Measurements from ENCODE around the gene RGS17.
"Not testable (repeated sequence)": the region's sequence is repeated elsewhere in the genome, so short reads cannot be mapped to it uniquely, and the experiment has no call there.

RGS17 gene, protein sequence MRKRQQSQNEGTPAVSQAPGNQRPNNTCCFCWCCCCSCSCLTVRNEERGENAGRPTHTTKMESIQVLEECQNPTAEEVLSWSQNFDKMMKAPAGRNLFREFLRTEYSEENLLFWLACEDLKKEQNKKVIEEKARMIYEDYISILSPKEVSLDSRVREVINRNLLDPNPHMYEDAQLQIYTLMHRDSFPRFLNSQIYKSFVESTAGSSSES

DNA sequence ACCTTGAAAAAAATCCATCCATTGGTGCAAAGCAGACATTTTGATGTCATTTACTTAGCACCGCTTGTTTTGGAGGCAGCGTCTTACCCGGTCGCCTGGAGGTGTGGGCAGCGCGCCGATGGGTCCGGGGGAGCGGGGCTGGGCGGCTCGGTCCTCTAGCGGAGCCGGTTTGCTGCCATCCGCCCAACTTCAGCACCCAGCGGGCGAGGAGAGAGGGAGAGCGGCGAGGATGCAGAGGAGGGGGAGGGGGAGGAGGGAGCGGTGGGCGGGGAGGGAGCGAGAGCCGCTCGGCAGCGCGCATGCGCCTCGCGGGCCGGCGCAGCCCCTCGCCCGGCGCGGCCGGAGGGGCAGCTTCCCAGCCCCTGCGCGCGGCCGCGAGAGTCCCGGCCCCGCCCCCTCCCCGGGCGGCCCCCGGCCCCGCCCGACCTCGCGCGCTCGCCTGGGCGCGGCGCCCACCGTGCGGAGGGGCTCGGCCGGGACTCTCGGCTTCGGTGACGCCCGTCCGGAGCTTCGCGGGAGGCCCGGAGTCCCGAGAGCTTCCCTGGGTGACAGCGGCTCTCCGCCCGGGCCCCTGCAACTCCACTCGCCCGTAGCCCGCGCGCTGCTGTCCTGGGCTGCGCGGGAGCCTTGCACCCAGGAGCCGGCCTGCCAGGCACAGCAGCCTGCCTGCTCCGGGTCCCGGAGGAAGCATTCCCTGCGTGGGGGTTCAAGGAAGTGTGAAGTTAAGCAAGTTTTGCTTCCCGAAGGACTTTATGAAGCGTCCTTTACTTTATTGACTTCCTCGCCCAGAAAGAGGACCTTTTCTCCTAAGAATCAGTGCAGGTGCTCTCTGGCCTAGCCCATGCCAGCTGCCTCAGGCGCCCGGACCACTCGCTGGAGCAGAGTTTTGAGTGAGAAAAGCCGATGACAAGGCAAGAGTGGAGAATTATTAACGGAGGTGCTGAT lies at the start of gene RGS17:
RGS17 (minus strand) TSS at position 246 of the 945 bp plus-strand sequence. CDS start 87,264 bp downstream, outside the sequence.
- DNase-seq (ENCODE audit: low spot score), result peak; percentile 9

GRCh38 chr6:153172815-153173214 lies 41.7 kb upstream of the RGS17 start:
- no peak for DNase-seq (ENCODE audit: low spot score)

- DNase-seq (ENCODE audit: low spot score), result no peak
Observed at GRCh38 chr6:153170511-153170910, 39.4 kb upstream of the RGS17 start.

DNA sequence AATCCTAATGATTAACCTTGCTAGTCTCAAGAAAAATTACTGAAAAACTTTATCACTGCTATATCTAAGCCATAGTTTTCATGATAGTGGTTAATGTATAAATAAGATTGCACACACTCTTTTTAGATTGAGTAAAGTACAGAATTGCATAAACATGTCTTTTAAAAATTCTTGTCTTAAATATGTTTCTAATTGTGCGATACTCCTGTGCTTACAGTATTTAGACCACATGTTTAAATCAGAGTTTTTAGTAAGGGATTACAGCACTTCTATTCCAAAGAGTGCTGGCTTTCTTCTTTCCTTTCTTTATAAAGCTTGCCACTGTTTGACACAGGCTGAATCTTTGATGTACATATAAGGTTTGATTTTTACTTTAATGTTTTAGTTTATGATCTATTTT lies 36.8 kb upstream of the RGS17 start:
- no peak for DNase-seq (ENCODE audit: low spot score)

- no peak for DNase-seq (ENCODE audit: low spot score)
Observed at GRCh38 chr6:153167061-153167891, 36.2 kb upstream of the RGS17 start.

- no peak for DNase-seq (ENCODE audit: low spot score)
Observed at GRCh38 chr6:153162646-153163045, 31.6 kb upstream of the RGS17 start.

DNA sequence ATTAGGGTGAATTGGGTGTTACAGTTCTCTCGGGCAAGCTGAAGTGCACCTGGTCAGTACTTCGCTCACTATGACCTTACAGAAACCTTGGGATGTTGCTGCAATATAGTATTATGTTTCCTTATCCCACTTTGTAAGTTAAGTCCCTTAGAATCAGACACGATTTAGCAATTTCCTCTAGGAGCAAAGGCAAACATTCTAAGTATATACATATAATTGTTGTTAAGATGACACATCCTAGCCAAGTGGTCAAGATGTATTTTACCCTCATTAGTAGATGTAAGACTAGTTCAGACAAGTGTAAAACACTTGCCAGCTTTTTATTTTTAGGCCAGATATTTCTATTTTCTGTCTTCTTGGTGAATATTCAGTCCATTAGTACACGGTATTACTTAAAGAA lies 31.1 kb upstream of the RGS17 start:
- no peak for DNase-seq (ENCODE audit: low spot score)

- no peak for DNase-seq (ENCODE audit: low spot score)
Observed at GRCh38 chr6:153160221-153160620, 29.1 kb upstream of the RGS17 start.

DNA sequence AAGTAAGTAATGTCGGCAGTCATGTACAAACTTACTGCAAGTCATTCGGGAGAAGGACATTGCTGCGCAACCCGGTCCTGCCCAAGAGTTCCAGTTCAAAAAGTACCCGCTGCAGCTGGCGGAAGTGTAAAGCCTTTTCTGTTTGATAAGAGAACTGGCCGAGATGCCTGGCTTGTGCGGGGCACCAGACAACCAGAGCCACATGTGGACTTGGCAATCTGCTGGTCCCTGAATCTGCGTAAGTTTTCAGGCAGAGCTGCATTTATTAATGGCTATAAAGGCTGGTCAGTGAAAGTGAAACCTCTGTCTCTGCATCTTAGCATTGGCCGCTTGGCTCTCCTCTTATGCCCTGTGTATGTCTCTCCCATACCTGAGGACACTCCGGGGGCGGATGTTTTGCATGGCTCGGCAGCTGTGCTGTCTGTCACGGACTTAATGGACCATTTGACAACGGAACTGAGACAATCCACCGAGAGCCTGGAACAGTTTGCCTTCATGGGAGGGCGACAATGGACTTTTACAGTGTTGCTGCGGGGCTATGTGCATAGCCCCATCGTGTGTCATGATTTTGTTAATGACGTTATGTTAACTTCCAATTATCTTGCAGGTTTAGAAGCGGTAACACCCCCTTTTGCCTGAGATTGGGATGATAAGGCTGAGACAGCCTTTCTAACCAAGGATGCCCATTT lies 19.8 kb upstream of the RGS17 start:
- no peak for DNase-seq (ENCODE audit: low spot score)

GRCh38 chr6:153150371-153150751 lies 19.3 kb upstream of the RGS17 start:
- no peak for DNase-seq (ENCODE audit: low spot score)

- DNase-seq (ENCODE audit: low spot score), result no peak
Observed at GRCh38 chr6:153149891-153150290, 18.8 kb upstream of the RGS17 start.

DNA sequence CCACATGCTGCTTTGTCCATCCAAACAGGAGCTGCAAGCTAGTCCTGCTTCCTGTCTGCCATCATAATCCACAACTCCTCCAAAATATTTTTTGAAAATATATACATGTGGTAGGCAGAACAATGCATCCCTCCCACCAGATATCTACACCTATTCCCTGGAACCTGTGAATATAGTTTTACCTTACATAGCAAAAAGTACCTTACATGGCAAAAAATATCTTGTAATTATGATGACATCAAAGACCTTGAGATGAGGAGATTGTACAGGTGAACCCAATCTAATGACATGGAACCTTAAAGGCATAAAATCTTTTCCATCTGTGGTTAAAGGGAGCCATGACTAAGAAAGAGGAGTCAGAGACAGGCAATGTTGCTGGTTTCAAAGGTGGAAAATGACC lies 15.3 kb upstream of the RGS17 start:
- no peak for DNase-seq (ENCODE audit: low spot score)

DNA sequence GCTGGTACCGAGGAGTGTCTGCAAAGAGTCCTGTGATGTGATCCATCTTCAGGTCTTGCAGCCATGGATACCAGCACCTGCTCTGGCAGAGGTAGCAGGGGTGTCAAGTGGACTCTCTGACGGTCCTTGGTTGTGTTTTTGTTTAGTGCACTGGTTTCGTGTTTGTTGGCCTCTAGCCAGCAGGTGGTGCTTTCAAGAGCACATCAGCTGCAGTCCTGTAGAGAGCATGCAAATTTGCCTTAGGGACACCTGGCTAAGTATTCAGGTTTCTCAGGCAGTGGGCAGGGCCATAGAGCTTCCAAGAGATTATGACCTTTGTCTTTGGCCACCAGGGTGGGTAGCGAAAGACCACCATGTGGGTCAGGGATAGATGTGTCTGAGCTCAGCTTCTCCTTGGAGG lies 14.5 kb upstream of the RGS17 start:
- no peak for DNase-seq (ENCODE audit: low spot score)

DNA sequence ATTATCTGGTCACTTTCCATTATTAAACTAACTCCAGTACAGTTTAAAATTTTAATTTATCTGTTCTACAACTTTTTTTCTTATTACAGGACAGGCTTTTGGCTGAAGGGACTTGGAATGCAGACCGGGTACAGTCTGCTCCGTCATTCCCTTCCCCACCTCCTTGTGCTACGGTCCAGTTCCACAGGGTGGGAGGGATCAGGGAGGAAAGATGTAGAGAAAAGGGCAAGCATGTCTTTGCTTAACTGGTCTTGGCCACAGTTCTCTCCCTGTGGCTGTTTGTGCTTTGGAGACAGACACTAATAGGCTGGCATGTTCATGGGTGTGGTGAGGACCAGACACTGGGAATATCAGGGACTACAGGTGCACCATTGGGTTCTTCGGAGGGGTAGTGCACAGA lies 12.1 kb upstream of the RGS17 start:
- DNase-seq (ENCODE audit: low spot score), result no peak

DNA sequence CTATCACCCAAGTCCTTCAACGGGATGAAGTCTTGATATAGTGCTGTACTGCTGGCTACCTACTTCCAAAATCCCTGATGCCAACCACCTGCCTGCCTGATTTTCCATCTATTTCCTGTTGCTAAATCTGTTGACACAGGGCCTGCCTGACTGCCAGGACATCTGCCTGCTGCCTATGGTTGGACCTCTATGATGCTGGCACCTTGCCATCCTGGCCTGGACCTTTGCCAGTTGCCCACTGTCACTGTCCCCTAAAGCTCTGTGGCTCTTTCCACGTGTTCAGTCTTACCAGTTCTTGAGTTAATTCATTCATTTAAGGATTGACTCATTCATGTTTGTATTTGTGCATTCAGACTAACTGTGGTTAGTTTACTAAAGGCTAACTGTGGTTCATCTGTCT lies 9.2 kb upstream of the RGS17 start:
- DNase-seq (ENCODE audit: low spot score), result no peak

- DNase-seq (ENCODE audit: low spot score), result no peak
Observed at GRCh38 chr6:153138930-153139329, 7.8 kb upstream of the RGS17 start.

DNA sequence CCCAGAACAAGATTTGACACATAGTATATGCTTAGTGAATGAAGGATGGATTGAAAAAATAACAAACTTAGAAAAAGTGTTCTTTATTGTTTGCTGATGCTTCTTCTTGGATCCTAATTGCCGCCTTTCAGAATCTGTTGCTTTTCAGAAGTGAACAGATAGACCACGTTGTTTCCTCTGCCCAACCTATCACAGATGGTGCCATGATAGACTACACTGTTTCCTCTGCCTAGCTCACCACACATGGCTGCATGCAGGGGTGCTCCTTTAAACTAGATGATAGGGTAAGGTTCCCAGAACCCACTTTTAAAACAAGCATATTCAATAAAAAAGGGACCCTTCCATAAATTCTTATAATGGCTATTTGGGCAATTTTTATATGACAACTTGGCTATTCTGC lies 4.6 kb upstream of the RGS17 start:
- no peak for DNase-seq (ENCODE audit: low spot score)

GRCh38 chr6:153133667-153134066 lies 2.6 kb upstream of the RGS17 start:
- not testable (repeated sequence) for DNase-seq (ENCODE audit: low spot score)

GRCh38 chr6:153130515-153131036 lies 506 bp downstream of the RGS17 start:
- DNase-seq (ENCODE audit: low spot score), result no peak

DNA sequence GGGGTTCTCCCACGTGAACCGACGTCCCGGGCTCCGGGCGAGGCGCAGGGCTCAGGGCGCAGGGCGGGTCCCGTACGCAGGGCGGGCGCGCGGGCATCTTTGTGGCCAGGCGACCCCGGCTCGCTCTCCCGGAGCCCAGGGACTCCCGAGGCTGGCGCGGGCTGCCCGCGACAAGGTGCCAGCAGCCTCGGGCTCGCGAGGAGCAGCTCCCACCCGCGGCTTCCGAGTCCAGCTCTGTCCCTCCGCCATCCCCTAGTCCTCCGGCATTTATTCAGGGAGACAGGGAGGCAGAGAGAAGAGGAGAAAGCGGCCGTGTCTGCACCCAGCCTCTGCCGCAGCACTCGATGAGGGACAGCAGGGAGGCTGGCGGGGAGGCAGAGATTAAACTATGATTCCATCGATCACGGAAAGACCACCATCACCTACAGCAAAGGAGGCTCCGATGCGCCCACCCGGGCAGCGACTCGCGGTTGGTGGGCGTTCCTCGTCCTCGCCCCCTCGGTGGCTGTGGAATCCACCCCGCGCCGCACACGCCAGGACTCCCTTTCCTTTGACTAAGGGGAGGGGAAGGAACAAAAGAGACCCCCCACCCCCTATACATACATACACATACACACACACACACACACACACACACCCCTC lies 1.1 kb downstream of the RGS17 start:
- no peak for DNase-seq (ENCODE audit: low spot score)

- DNase-seq (ENCODE audit: low spot score), result no peak
Observed at GRCh38 chr6:153126218-153126617, 4.9 kb downstream of the RGS17 start.
